ENCODE measurements around the gene FUCA2.
"Not testable (repeated sequence)": the region's sequence is repeated elsewhere in the genome, so short reads cannot be mapped to it uniquely, and the experiment has no call there.

FUCA2 gene

GRCh38 chr6:143510326-143510725, 1.2 kb downstream of the FUCA2 start:
- H3K9ac ChIP-seq (ENCODE audit: low read depth, low read length), result peak overlapping the region; percentile 85
- H3K4me2 ChIP-seq (ENCODE audit: low read length), result peak overlapping the region; percentile 92
- peak overlapping the region; percentile 80 for H3K4me3 ChIP-seq (ENCODE audit: low read length)
- H3K27me3 ChIP-seq (ENCODE audit: control insufficient read depth, insufficient read depth, low read length); H3K9me3 ChIP-seq (replicated peaks; ENCODE audit: low read length); H3K4me1 ChIP-seq (ENCODE audit: control insufficient read depth, insufficient read depth, low read length): not testable (repeated sequence)
- peaks cover 18% of the 10 kb centered on the region for H3K36me3 ChIP-seq (ENCODE audit: insufficient read depth, low read length)

- H3K27me3 ChIP-seq (ENCODE audit: control insufficient read depth, insufficient read depth, low read length), result no peaks in the 10 kb centered on the region
- no peaks in the 10 kb centered on the region for H3K9me3 ChIP-seq (replicated peaks; ENCODE audit: low read length)
- H3K36me3 ChIP-seq (ENCODE audit: insufficient read depth, low read length), result peaks cover 30% of the 10 kb centered on the region
- H3K4me1 ChIP-seq (ENCODE audit: control insufficient read depth, insufficient read depth, low read length), result peaks cover 7% of the 10 kb centered on the region
- H3K4me3 ChIP-seq (ENCODE audit: low read length), result no peak overlapping the region
- H3K4me2 ChIP-seq (ENCODE audit: low read length), result no peak overlapping the region
- no peak overlapping the region for H3K9ac ChIP-seq (ENCODE audit: low read depth, low read length)
These were observed 4.0 kb downstream of the FUCA2 start for GRCh38 chr6:143507358-143508145.

GRCh38 chr6:143506620-143507019, 4.9 kb downstream of the FUCA2 start:
- Histone ChIP-seq H3K4me1 (ENCODE audit: control insufficient read depth, insufficient read depth, low read length) (peaks cover 1% of the 10 kb centered on the region), H3K27me3 (ENCODE audit: control insufficient read depth, insufficient read depth, low read length) (no peaks in the 10 kb centered on the region), H3K9ac (ENCODE audit: low read depth, low read length) (no peak overlapping the region), H3K4me2 (ENCODE audit: low read length) (no peak overlapping the region), H3K9me3 (replicated peaks; ENCODE audit: low read length) (no peaks in the 10 kb centered on the region), H3K4me3 (ENCODE audit: low read length) (no peak overlapping the region), H3K36me3 (ENCODE audit: insufficient read depth, low read length) (peaks cover 38% of the 10 kb centered on the region)

- Histone ChIP-seq H3K36me3 (ENCODE audit: insufficient read depth, low read length) (peaks cover 42% of the 10 kb centered on the region), H3K9ac (ENCODE audit: low read depth, low read length) (no peak overlapping the region), H3K4me3 (ENCODE audit: low read length) (no peak overlapping the region), H3K4me2 (ENCODE audit: low read length) (no peak overlapping the region), H3K9me3 (replicated peaks; ENCODE audit: low read length) (no peaks in the 10 kb centered on the region), H3K4me1 (ENCODE audit: control insufficient read depth, insufficient read depth, low read length) (no peaks in the 10 kb centered on the region), H3K27me3 (ENCODE audit: control insufficient read depth, insufficient read depth, low read length) (no peaks in the 10 kb centered on the region)
These were observed 5.3 kb downstream of the FUCA2 start for GRCh38 chr6:143506199-143506598.

- Histone ChIP-seq H3K4me1 (ENCODE audit: control insufficient read depth, insufficient read depth, low read length) (no peaks in the 10 kb centered on the region), H3K4me3 (ENCODE audit: low read length) (no peak overlapping the region), H3K36me3 (ENCODE audit: insufficient read depth, low read length) (peaks cover 49% of the 10 kb centered on the region), H3K4me2 (ENCODE audit: low read length) (no peak overlapping the region), H3K9me3 (replicated peaks; ENCODE audit: low read length) (no peaks in the 10 kb centered on the region), H3K9ac (ENCODE audit: low read depth, low read length) (no peak overlapping the region), H3K27me3 (ENCODE audit: control insufficient read depth, insufficient read depth, low read length) (no peaks in the 10 kb centered on the region)
These were observed 6.0 kb downstream of the FUCA2 start for GRCh38 chr6:143505537-143505936.

GRCh38 chr6:143505111-143505510, 6.4 kb downstream of the FUCA2 start:
- Histone ChIP-seq H3K9ac (ENCODE audit: low read depth, low read length) (no peak overlapping the region), H3K9me3 (replicated peaks; ENCODE audit: low read length) (no peaks in the 10 kb centered on the region), H3K36me3 (ENCODE audit: insufficient read depth, low read length) (peaks cover 53% of the 10 kb centered on the region), H3K4me1 (ENCODE audit: control insufficient read depth, insufficient read depth, low read length) (no peaks in the 10 kb centered on the region), H3K27me3 (ENCODE audit: control insufficient read depth, insufficient read depth, low read length) (no peaks in the 10 kb centered on the region), H3K4me2 (ENCODE audit: low read length) (no peak overlapping the region), H3K4me3 (ENCODE audit: low read length) (no peak overlapping the region)

- no peaks in the 10 kb centered on the region for H3K27me3 ChIP-seq (ENCODE audit: control insufficient read depth, insufficient read depth, low read length)
- no peaks in the 10 kb centered on the region for H3K9me3 ChIP-seq (replicated peaks; ENCODE audit: low read length)
- H3K9ac ChIP-seq (ENCODE audit: low read depth, low read length), result no peak overlapping the region
- no peak overlapping the region for H3K4me2 ChIP-seq (ENCODE audit: low read length)
- no peaks in the 10 kb centered on the region for H3K4me1 ChIP-seq (ENCODE audit: control insufficient read depth, insufficient read depth, low read length)
- H3K4me3 ChIP-seq (ENCODE audit: low read length), result no peak overlapping the region
- H3K36me3 ChIP-seq (ENCODE audit: insufficient read depth, low read length), result peaks cover 59% of the 10 kb centered on the region
These were observed 7.2 kb downstream of the FUCA2 start for GRCh38 chr6:143504369-143504768.

- no peak overlapping the region for H3K9ac ChIP-seq (ENCODE audit: low read depth, low read length)
- no peak overlapping the region for H3K4me3 ChIP-seq (ENCODE audit: low read length)
- H3K4me2 ChIP-seq (ENCODE audit: low read length), result no peak overlapping the region
- H3K9me3 ChIP-seq (replicated peaks; ENCODE audit: low read length), result no peaks in the 10 kb centered on the region
- H3K27me3 ChIP-seq (ENCODE audit: control insufficient read depth, insufficient read depth, low read length), result no peaks in the 10 kb centered on the region
- H3K36me3 ChIP-seq (ENCODE audit: insufficient read depth, low read length), result peaks cover 68% of the 10 kb centered on the region
- H3K4me1 ChIP-seq (ENCODE audit: control insufficient read depth, insufficient read depth, low read length), result no peaks in the 10 kb centered on the region
These were observed 9.7 kb downstream of the FUCA2 start for GRCh38 chr6:143501851-143502250.

- Histone ChIP-seq H3K9ac (ENCODE audit: low read depth, low read length) (no peak overlapping the region), H3K36me3 (ENCODE audit: insufficient read depth, low read length) (peaks cover 63% of the 10 kb centered on the region), H3K4me1 (ENCODE audit: control insufficient read depth, insufficient read depth, low read length) (no peaks in the 10 kb centered on the region), H3K27me3 (ENCODE audit: control insufficient read depth, insufficient read depth, low read length) (no peaks in the 10 kb centered on the region), H3K4me2 (ENCODE audit: low read length) (no peak overlapping the region), H3K4me3 (ENCODE audit: low read length) (no peak overlapping the region), H3K9me3 (replicated peaks; ENCODE audit: low read length) (no peaks in the 10 kb centered on the region)
These were observed 13.1 kb downstream of the FUCA2 start for GRCh38 chr6:143498428-143498827.

- no peak overlapping the region for H3K4me3 ChIP-seq (ENCODE audit: low read length)
- H3K4me1 ChIP-seq (ENCODE audit: control insufficient read depth, insufficient read depth, low read length), result no peaks in the 10 kb centered on the region
- no peaks in the 10 kb centered on the region for H3K27me3 ChIP-seq (ENCODE audit: control insufficient read depth, insufficient read depth, low read length)
- no peak overlapping the region for H3K4me2 ChIP-seq (ENCODE audit: low read length)
- no peak overlapping the region for H3K9ac ChIP-seq (ENCODE audit: low read depth, low read length)
- H3K36me3 ChIP-seq (ENCODE audit: insufficient read depth, low read length), result peaks cover 55% of the 10 kb centered on the region
- H3K9me3 ChIP-seq (replicated peaks; ENCODE audit: low read length), result no peaks in the 10 kb centered on the region
These were observed 14.5 kb downstream of the FUCA2 start for GRCh38 chr6:143496974-143497373.

GRCh38 chr6:143490775-143491174, 20.7 kb downstream of the FUCA2 start:
- peaks cover 16% of the 10 kb centered on the region for H3K36me3 ChIP-seq (ENCODE audit: insufficient read depth, low read length)

GRCh38 chr6:143490244-143490643, 21.3 kb downstream of the FUCA2 start:
- Histone ChIP-seq H3K4me2 (ENCODE audit: low read length) (no peak overlapping the region), H3K4me1 (ENCODE audit: control insufficient read depth, insufficient read depth, low read length) (no peaks in the 10 kb centered on the region), H3K9ac (ENCODE audit: low read depth, low read length) (no peak overlapping the region), H3K9me3 (replicated peaks; ENCODE audit: low read length) (no peaks in the 10 kb centered on the region), H3K27me3 (ENCODE audit: control insufficient read depth, insufficient read depth, low read length) (no peaks in the 10 kb centered on the region), H3K36me3 (ENCODE audit: insufficient read depth, low read length) (peaks cover 11% of the 10 kb centered on the region), H3K4me3 (ENCODE audit: low read length) (no peak overlapping the region)

More at GRCh38 chr6:143490775-143491174, 20.7 kb downstream of the FUCA2 start:
- no peak overlapping the region for H3K4me3 ChIP-seq (ENCODE audit: low read length)
- H3K27me3 ChIP-seq (ENCODE audit: control insufficient read depth, insufficient read depth, low read length), result no peaks in the 10 kb centered on the region
- no peaks in the 10 kb centered on the region for H3K9me3 ChIP-seq (replicated peaks; ENCODE audit: low read length)
- no peaks in the 10 kb centered on the region for H3K4me1 ChIP-seq (ENCODE audit: control insufficient read depth, insufficient read depth, low read length)
- no peak overlapping the region for H3K9ac ChIP-seq (ENCODE audit: low read depth, low read length)
- H3K4me2 ChIP-seq (ENCODE audit: low read length), result no peak overlapping the region

Measured in skeletal muscle satellite cell (primary cell).